SU-DHL-6 (cell line): ENCODE data around the gene RXFP3.

Source experiments
- CTCF ChIP-seq: fragments of 200-600 bp; sonication (generic); IDR thresholded peaks from one replicate; pipeline ENCODE4 v1.5.1; 2017; ENCODE audit warnings: antibody characterized with exemption, mild to moderate bottlenecking, low read length, moderate library complexity; ENCODE audit not compliant: insufficient read depth, poor library complexity, severe bottlenecking
- EZH2phosphoT487 ChIP-seq: fragments of 200-600 bp; sonication (generic), shearing (Covaris generic); conservative IDR thresholded peaks from 2 replicates; pipeline ENCODE4 v1.6.1; 2018; ENCODE audit warnings: mild to moderate bottlenecking, antibody characterized with exemption, low read length, moderate library complexity, mixed read lengths

GRCh38 chr5:33905381-33905780, 30.8 kb upstream of the RXFP3 start:
- TF ChIP-seq CTCF (no peak), EZH2phosphoT487 (no peak)
